Measurements from ENCODE around the gene TBKBP1. TPM values are rescaled to one million over a fixed set of nuclear protein-coding genes. Genes with fewer than 3 reads are reported as not detected.

The TBKBP1 gene
- total RNA-seq, 1 donor from 2014 or later, result 3.0 TPM

DNA sequence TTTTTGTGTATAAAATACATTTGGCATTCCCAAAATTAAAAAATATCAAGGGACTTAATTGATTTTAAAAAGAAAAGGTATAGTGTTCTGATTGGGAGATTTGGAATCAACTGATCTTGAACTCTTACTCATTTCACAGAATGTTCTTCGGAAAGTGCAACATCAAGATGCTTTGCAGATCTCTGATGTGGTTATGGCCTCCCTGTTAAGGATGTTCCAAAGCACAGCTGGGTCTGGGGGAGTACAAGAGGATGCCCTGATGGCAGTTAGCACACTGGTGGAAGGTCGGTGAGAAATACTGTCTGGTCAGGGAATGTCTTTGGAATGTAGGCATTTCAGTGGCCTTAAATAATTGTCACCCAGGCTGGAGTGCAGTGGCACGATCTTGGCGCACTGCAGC, 19.5 kb upstream of the TBKBP1 start:
- H3K4me1 ChIP-seq, result no peaks in the 10 kb centered on the region
- no peak overlapping the region for H3K9ac ChIP-seq
- H3K79me2 ChIP-seq (ENCODE audit: low read depth), result peaks cover 16% of the 10 kb centered on the region
- Mint-ChIP-seq H3K36me3 (peaks cover 67% of the 10 kb centered on the region), H3K4me1 (no peaks in the 10 kb centered on the region), H3K27ac (no peak overlapping the region), H3K9me3 (no peaks in the 10 kb centered on the region), H3K27me3 (ENCODE audit: insufficient read depth, low read depth) (no peaks in the 10 kb centered on the region), H3K4me3 (no peak overlapping the region)
- H3K27ac ChIP-seq, result no peak overlapping the region
- H3K36me3 ChIP-seq, result peaks cover 58% of the 10 kb centered on the region
- H3K27me3 ChIP-seq, result no peaks in the 10 kb centered on the region
- no peaks in the 10 kb centered on the region for H3K9me3 ChIP-seq (ENCODE audit: low read depth)
- peaks cover 75% of the 10 kb centered on the region for H3F3A ChIP-seq (ENCODE audit: low read depth)
- no peak overlapping the region for H3K4me3 ChIP-seq
- H3K4me2 ChIP-seq, result no peak overlapping the region
- TF ChIP-seq, protein P1, sequence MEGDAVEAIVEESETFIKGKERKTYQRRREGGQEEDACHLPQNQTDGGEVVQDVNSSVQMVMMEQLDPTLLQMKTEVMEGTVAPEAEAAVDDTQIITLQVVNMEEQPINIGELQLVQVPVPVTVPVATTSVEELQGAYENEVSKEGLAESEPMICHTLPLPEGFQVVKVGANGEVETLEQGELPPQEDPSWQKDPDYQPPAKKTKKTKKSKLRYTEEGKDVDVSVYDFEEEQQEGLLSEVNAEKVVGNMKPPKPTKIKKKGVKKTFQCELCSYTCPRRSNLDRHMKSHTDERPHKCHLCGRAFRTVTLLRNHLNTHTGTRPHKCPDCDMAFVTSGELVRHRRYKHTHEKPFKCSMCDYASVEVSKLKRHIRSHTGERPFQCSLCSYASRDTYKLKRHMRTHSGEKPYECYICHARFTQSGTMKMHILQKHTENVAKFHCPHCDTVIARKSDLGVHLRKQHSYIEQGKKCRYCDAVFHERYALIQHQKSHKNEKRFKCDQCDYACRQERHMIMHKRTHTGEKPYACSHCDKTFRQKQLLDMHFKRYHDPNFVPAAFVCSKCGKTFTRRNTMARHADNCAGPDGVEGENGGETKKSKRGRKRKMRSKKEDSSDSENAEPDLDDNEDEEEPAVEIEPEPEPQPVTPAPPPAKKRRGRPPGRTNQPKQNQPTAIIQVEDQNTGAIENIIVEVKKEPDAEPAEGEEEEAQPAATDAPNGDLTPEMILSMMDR (IDR thresholded peaks at IDR 0.05), result no peak
- TF ChIP-seq EZH2 (IDR thresholded peaks at IDR 0.05), result no peak
- no peak for TF ChIP-seq EZH2phosphoT487 (IDR thresholded peaks at IDR 0.05)
- no peak overlapping the region for H2AFZ ChIP-seq (replicated peaks)
- peaks cover 46% of the 10 kb centered on the region for H4K20me1 ChIP-seq (ENCODE audit: low read depth)
- DNase-seq (ENCODE audit: low spot score), result no peak

DNA sequence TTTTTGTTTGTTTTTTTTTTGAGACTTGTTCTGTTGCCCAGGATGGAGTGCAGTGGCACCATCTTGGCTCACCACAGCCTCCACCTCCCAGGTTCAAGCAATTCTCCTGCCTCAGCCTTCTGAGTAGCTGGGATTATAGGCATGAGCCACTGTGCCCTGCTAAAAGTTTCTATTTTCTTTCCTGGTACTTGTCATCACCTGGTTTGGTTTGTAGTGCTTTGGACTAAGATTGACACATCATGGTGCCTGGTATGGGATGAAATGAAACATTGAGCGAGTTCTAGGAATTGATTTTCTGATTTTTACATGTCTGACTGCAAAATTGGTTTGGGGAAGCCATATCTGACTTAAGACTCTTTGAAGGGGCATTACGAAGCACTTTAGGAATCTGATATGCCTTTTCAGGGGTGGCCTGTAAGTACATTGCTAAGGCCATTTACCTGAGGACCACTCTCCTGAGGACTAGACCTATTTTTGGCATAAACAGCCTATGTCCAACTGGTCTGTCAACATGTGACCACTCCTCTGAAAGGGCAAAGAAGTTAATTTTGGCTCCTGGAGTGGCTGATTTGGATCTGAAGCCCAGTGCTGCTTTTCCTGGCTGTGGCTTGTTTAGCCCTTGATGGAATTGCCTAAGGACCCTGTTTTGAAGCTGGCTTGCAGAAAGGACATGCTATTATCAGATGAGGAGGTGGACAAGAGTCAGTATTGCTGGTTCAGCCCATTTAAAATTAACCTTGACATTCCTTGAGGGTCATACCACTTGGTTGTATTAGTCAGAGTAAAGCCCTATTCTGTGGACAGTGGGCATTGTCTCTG, 18.4 kb upstream of the TBKBP1 start:
- Histone ChIP-seq H3K9me3 (ENCODE audit: low read depth) (no peaks in the 10 kb centered on the region), H3F3A (ENCODE audit: low read depth) (peaks cover 76% of the 10 kb centered on the region), H3K9ac (no peak overlapping the region), H3K27me3 (no peaks in the 10 kb centered on the region), H4K20me1 (ENCODE audit: low read depth) (peaks cover 46% of the 10 kb centered on the region), H3K36me3 (peaks cover 57% of the 10 kb centered on the region), H3K79me2 (ENCODE audit: low read depth) (peaks cover 13% of the 10 kb centered on the region), H3K27ac (no peak overlapping the region), H3K4me2 (no peak overlapping the region), H3K4me1 (no peaks in the 10 kb centered on the region), H3K4me3 (no peak overlapping the region), H2AFZ (replicated peaks) (no peak overlapping the region)
- Mint-ChIP-seq H3K4me1 (no peaks in the 10 kb centered on the region), H3K27me3 (ENCODE audit: insufficient read depth, low read depth) (no peaks in the 10 kb centered on the region), H3K9me3 (no peaks in the 10 kb centered on the region), H3K27ac (no peak overlapping the region), H3K4me3 (no peak overlapping the region), H3K36me3 (peaks cover 65% of the 10 kb centered on the region)
- no peak for TF ChIP-seq EZH2phosphoT487 (IDR thresholded peaks at IDR 0.05)
- TF ChIP-seq EZH2 (IDR thresholded peaks at IDR 0.05), result no peak
- TF ChIP-seq, protein P1 (IDR thresholded peaks at IDR 0.05), result no peak
- no peak for DNase-seq (ENCODE audit: low spot score)

DNA sequence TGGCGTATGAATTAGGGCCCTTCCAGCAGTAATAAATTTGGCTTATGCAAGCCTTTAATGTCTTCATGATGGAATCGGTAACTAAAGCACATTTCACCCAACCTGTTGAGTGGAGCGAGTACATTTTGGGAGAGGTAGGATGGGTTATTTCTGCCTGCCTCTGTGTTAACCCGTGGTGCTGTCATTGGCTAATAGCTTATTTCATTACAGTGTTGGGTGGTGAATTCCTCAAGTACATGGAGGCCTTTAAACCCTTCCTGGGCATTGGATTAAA, 17.8 kb upstream of the TBKBP1 start:
- H3K4me3 Mint-ChIP-seq, result no peak overlapping the region
- H3K4me1 ChIP-seq, result no peaks in the 10 kb centered on the region
- H3F3A ChIP-seq (ENCODE audit: low read depth), result peaks cover 74% of the 10 kb centered on the region
- H3K4me1 Mint-ChIP-seq, result no peaks in the 10 kb centered on the region
- H4K20me1 ChIP-seq (ENCODE audit: low read depth), result peaks cover 51% of the 10 kb centered on the region
- no peaks in the 10 kb centered on the region for H3K27me3 Mint-ChIP-seq (ENCODE audit: insufficient read depth, low read depth)
- no peak overlapping the region for H3K27ac ChIP-seq
- H3K27ac Mint-ChIP-seq, result no peak overlapping the region
- no peaks in the 10 kb centered on the region for H3K9me3 Mint-ChIP-seq
- peaks cover 13% of the 10 kb centered on the region for H3K79me2 ChIP-seq (ENCODE audit: low read depth)
- H3K36me3 Mint-ChIP-seq, result peaks cover 64% of the 10 kb centered on the region
- no peak overlapping the region for H3K4me3 ChIP-seq
- no peak overlapping the region for H2AFZ ChIP-seq (replicated peaks)
- H3K27me3 ChIP-seq, result no peaks in the 10 kb centered on the region
- no peaks in the 10 kb centered on the region for H3K9me3 ChIP-seq (ENCODE audit: low read depth)
- TF ChIP-seq EZH2 (IDR thresholded peaks at IDR 0.05) (no peak), EZH2phosphoT487 (IDR thresholded peaks at IDR 0.05) (no peak)
- TF ChIP-seq, protein P1 (IDR thresholded peaks at IDR 0.05), result no peak
- H3K4me2 ChIP-seq, result no peak overlapping the region
- H3K36me3 ChIP-seq, result peaks cover 55% of the 10 kb centered on the region
- no peak overlapping the region for H3K9ac ChIP-seq
- DNase-seq (ENCODE audit: low spot score), result no peak

Measured in neural progenitor cell (in vitro differentiated cells).